Immature natural killer cell (primary cell): Measurements from ENCODE around the gene ST3GAL2. TPM values are rescaled to one million over a fixed set of nuclear protein-coding genes. Genes with fewer than 3 reads are reported as not detected.
"Not testable (repeated sequence)": the region's sequence is repeated elsewhere in the genome, so short reads cannot be mapped to it uniquely, and the experiment has no call there.

Experiments
- DNase-seq, 3 donors: peaks; one replicate each; pipeline ENCODE4 v3.0.0; 2022; ENCODE audit warnings: mixed read lengths in 1 of 3
- H3K27ac Mint-ChIP-seq, 6 donors: one replicate each; pipeline ENCODE4 v1.8.0; 2020; ENCODE audit warnings: mixed read lengths in 6 of 6, mild to moderate bottlenecking in 5 of 6, inconsistent platforms in 4 of 6, moderate library complexity in 3 of 6
- H3K27me3 Mint-ChIP-seq, 3 donors: one replicate each; pipeline ENCODE4 v1.8.0; 2020 to 2021; ENCODE audit warnings: low read depth in 3 of 3, mild to moderate bottlenecking in 3 of 3, mixed read lengths in 3 of 3, moderate library complexity in 3 of 3, inconsistent platforms in 1 of 3
- H3K36me3 Mint-ChIP-seq, 3 donors: one replicate each; pipeline ENCODE4 v1.8.0; 2020; ENCODE audit warnings: mixed read lengths in 3 of 3, inconsistent platforms in 2 of 3, mild to moderate bottlenecking in 2 of 3
- H3K4me1 Mint-ChIP-seq, 2 donors: one replicate each; pipeline ENCODE4 v1.8.0; 2020; ENCODE audit warnings: inconsistent platforms in 2 of 2, mild to moderate bottlenecking in 2 of 2, mixed read lengths in 2 of 2, moderate library complexity in 1 of 2
- H3K4me3 Mint-ChIP-seq, 5 donors: one replicate each; pipeline ENCODE4 v1.8.0; 2020; ENCODE audit warnings: mild to moderate bottlenecking in 5 of 5, mixed read lengths in 5 of 5, inconsistent platforms in 3 of 5, moderate library complexity in 3 of 5
- H3K9me3 Mint-ChIP-seq, 6 donors: one replicate each; pipeline ENCODE4 v1.8.0; 2020; ENCODE audit warnings: mild to moderate bottlenecking in 6 of 6, mixed read lengths in 6 of 6, inconsistent platforms in 4 of 6, moderate library complexity in 3 of 6
- polyA plus RNA-seq, 3 donors: library from polyadenylated mRNA; unstranded; fragments of 300-500 nt; fragmentation: Illumina TruSeq; gene quantifications; one replicate each; pipeline ENCODE4 v1.2.3, GENCODE V29; 2021

ST3GAL2 gene
- polyA plus RNA-seq, 3 donors from 2014 or later: 11.1 to 20.7 (median 17.4) TPM

DNA sequence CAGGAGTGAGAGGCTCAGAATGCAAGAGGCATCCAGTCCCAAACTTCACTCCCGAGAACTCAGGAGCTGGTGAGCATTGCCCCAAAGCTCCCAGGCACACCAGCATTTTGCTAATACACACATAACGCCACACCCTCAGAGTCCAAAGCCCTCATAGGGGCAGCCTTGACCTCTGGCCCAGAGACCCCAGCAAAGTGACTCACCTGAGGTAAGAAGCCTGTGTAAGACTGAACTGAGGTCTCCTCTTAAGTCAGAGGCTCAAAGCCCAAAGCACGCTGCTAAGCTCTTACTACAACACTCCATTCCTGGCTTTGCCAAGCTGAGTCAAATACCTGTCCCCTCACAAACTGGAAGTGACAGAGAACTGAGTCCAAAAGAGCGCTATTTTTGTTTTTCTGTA lies 16.4 kb downstream of the ST3GAL2 start:
- Mint-ChIP-seq H3K4me3 (peak overlapping the region in 1 of 5 donors; percentile 7), H3K27me3 (peaks cover 0 to 1% (median 0%) of the 10 kb centered on the region in 3 donors), H3K4me1 (peaks cover 36 to 43% of the 10 kb centered on the region in 2 donors), H3K36me3 (peaks cover 0 to 5% (median 0%) of the 10 kb centered on the region in 3 donors), H3K27ac (peak overlapping the region in 1 of 6 donors; percentile 50), H3K9me3 (no peaks in the 10 kb centered on the region)
- DNase-seq: no peak

GRCh38 chr16:70421473-70422311 lies 17.2 kb downstream of the ST3GAL2 start:
- Mint-ChIP-seq H3K4me3 (no peak overlapping the region), H3K27me3 (peaks cover 0 to 1% (median 0%) of the 10 kb centered on the region in 3 donors), H3K4me1 (peaks cover 28 to 35% of the 10 kb centered on the region in 2 donors), H3K9me3 (no peaks in the 10 kb centered on the region), H3K36me3 (peaks cover 0 to 5% (median 0%) of the 10 kb centered on the region in 3 donors), H3K27ac (peak overlapping the region in 1 of 6 donors; percentile 53)
- no peak for DNase-seq

DNA sequence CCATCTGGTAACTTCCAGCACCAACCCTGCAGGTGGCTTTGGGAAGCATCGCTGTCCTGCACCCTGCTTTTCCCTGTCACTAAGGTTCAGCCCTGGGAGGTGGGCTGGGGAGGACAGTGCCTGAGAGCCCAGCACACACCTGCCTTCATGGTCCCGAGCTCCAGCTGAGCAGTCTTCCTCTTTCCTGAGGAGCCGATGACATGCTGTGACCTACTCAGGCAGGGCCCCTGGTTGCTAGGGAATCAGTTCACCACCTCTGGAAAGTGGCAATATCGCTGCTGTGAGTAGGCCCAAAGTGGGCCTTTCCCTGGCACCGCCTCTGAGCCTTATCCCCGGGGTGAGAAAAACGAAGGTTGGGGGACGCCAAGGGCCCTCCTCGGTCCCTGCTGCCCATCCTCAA lies 17.9 kb downstream of the ST3GAL2 start:
- no peaks in the 10 kb centered on the region for H3K9me3 Mint-ChIP-seq
- no peak for DNase-seq
- H3K4me3 Mint-ChIP-seq: no peak overlapping the region
- peaks cover 0 to 5% (median 0%) of the 10 kb centered on the region in 3 donors for H3K36me3 Mint-ChIP-seq
- H3K4me1 Mint-ChIP-seq: peaks cover 27 to 38% of the 10 kb centered on the region in 2 donors
- H3K27me3 Mint-ChIP-seq: peaks cover 0 to 1% (median 0%) of the 10 kb centered on the region in 3 donors
- no peak overlapping the region for H3K27ac Mint-ChIP-seq

DNA sequence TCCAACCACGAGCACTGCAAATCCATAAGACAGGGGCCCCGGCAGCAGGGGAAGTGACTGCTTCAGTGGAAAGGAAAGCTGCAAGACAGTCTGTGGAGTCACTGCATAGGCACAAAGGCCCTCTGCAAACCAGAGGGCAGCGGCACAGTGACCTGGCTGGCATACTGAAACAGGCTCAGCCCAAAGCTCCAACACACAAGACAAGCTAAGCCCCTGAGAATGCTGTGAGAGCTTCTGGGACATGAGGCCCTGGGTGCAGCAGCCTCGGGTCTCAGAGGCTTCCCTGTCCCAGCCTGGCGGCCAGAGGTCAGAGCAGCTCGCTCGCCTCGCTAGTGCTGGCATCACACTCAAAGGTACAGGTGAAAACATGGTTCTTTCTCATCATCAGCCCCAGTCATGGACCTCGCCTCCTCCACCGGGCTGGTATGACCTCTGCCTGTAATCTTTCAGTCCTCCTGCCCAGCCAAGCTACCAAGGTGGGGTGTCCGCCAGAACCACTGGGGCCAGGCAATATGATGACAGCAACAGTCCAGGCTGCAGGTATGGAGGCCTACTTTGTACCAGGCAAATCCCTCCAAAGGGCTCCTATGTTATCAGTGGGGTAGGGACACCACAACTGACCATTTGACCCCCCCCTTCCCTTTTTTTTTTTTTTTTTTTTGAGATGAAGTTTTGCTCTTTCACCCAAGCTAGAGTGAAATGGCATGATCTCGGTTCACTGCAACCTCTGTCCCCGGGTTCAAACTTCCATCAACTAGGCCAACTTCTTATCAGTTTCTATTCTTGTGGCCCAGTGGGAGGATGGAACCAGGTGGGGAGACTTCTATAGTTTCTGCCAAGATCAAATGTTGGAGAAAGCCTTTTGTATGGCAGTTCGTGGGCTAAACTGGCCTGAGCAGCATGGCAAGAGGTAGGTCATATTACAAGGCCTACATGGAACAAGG lies 19.2 kb downstream of the ST3GAL2 start:
- Mint-ChIP-seq H3K4me3 (no peak overlapping the region), H3K36me3 (peaks cover 0 to 5% (median 0%) of the 10 kb centered on the region in 3 donors), H3K27ac (peak overlapping the region in 1 of 6 donors; percentile 58), H3K27me3 (peaks cover 0 to 1% (median 0%) of the 10 kb centered on the region in 3 donors), H3K9me3 (no peaks in the 10 kb centered on the region), H3K4me1 (peaks cover 24 to 40% of the 10 kb centered on the region in 2 donors)
- no peak for DNase-seq

DNA sequence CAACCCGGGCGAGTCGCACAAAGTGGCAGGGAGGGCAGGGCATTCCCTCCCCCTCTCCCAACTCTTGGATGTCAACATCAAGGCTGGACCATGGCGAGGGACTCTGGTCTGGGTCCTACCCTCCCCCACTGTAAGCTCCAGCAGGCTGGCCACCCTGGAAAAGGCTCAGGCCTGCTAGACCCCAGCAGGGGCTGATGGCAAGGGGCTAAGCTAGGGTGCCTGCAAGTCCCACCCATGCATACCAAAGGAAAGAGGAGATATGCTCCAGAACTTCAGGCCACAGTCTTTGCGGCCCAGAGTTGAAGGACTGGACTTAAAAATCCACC lies 19.9 kb downstream of the ST3GAL2 start:
- H3K36me3 Mint-ChIP-seq: peaks cover 0 to 5% (median 0%) of the 10 kb centered on the region in 3 donors
- H3K27ac Mint-ChIP-seq: peak overlapping the region in 2 of 6 donors; percentile 22 to 39
- peaks cover 0 to 1% (median 0%) of the 10 kb centered on the region in 3 donors for H3K27me3 Mint-ChIP-seq
- no peak overlapping the region for H3K4me3 Mint-ChIP-seq
- H3K4me1 Mint-ChIP-seq: peaks cover 24 to 40% of the 10 kb centered on the region in 2 donors
- H3K9me3 Mint-ChIP-seq: no peaks in the 10 kb centered on the region
- DNase-seq: no peak

DNA sequence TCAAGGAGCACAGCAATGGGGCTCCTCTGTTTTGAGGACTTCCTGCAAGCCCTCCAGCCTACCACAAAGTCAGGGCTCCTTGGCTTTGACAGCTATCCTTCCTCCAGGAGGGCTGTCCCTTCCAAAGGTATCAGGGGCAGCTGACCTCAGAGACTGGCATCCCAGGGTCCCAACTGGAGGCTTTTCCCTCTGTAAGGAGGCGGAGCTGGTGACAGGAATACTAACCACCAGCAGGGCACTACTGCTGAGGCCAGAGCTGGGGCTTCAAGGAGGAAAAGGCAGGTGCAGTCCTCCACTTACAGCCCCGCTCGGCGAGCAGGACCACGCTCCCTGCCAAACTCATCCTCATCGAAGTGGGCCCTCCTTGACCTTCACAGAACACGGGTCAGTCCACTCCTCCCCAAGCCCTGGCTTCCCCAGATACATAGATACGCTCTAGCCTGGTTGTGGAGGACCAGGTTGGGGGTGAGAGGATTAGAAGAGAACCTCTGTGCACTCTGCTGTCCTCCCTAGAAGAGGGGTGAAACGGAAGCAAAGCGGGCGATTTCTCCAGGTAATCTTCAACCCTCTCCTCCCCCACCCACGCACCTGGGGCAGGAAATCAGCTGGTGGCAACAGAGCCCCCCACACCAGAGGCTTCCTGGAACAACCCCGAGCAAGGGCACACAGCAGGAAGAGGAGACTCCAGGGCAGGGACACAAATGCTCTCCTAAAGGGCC lies 20.5 kb downstream of the ST3GAL2 start:
- no peak for DNase-seq
- Mint-ChIP-seq H3K9me3 (no peaks in the 10 kb centered on the region), H3K4me3 (no peak overlapping the region), H3K36me3 (peaks cover 0 to 5% (median 0%) of the 10 kb centered on the region in 3 donors), H3K4me1 (peaks cover 22 to 40% of the 10 kb centered on the region in 2 donors), H3K27me3 (peaks cover 0 to 1% (median 0%) of the 10 kb centered on the region in 3 donors), H3K27ac (no peak overlapping the region)

- Mint-ChIP-seq H3K9me3 (no peaks in the 10 kb centered on the region), H3K4me3 (no peak overlapping the region), H3K27me3 (peaks cover 0 to under 1% (median 0%) of the 10 kb centered on the region in 3 donors), H3K36me3 (peaks cover 0 to 5% (median 0%) of the 10 kb centered on the region in 3 donors), H3K27ac (peak overlapping the region in 2 of 6 donors; percentile 32 to 71), H3K4me1 (peaks cover 19 to 35% of the 10 kb centered on the region in 2 donors)
- no peak for DNase-seq
Measured at GRCh38 chr16:70417661-70418060, 21.2 kb downstream of the ST3GAL2 start.

DNA sequence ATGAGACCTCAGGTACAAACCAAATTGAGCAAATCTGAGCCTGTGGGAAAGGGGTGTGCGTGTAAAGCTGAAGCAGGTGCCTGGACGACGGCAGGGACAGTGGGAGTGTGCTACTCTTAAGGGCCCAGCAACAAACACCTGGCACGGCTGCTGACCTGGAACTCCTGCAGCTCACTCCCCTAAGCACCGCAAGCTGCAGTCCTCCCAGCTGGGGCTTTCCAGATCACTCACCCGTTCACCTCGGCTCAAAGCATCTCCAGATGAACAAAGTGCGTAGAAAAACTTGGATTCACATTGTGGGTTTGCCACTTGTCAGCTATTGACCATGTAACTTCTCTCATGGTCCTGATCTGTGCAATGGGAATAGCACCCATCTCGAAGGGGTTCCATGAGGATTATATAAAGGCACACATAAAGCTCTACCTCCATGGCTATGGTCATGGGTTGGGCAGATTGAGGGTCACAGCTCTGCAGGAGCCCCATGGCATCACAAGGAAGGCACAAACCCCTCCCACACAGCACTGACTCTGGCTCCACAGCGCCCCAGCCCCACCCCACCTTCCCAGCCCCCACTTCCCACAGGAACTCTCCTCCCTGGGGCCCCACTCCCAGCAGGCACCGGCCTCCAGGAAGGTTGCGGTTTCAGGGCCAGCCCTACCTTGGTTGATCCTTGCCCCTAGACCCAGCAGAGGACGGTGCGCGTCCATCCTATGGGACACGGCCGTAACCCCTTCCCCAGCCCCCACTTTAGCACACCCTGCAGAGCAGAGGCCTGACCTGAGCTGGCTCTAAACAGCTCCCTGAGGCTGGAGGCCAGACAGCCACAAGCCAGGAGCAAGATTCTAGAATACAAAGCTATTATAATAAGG lies 21.9 kb downstream of the ST3GAL2 start:
- no peak overlapping the region for H3K4me3 Mint-ChIP-seq
- H3K4me1 Mint-ChIP-seq: peaks cover 14 to 28% of the 10 kb centered on the region in 2 donors
- peak overlapping the region in 2 of 6 donors; percentile 40 to 71 for H3K27ac Mint-ChIP-seq
- H3K27me3 Mint-ChIP-seq: no peaks in the 10 kb centered on the region
- no peaks in the 10 kb centered on the region for H3K9me3 Mint-ChIP-seq
- no peak for DNase-seq
- peaks cover 0 to 2% (median 0%) of the 10 kb centered on the region in 3 donors for H3K36me3 Mint-ChIP-seq

- not testable (repeated sequence) for H3K4me3 Mint-ChIP-seq, DNase-seq, H3K36me3 Mint-ChIP-seq, H3K27ac Mint-ChIP-seq, H3K27me3 Mint-ChIP-seq, H3K4me1 Mint-ChIP-seq, H3K9me3 Mint-ChIP-seq
Measured at GRCh38 chr16:70413572-70413971, 25.3 kb downstream of the ST3GAL2 start.

- Mint-ChIP-seq H3K4me3 (no peak overlapping the region), H3K36me3 (peaks cover 0 to 3% (median 0%) of the 10 kb centered on the region in 3 donors), H3K9me3 (no peaks in the 10 kb centered on the region), H3K27me3 (peaks cover 0 to 3% (median 3%) of the 10 kb centered on the region in 3 donors), H3K4me1 (peaks cover 13 to 18% of the 10 kb centered on the region in 2 donors), H3K27ac (no peak overlapping the region)
- no peak for DNase-seq
Measured at GRCh38 chr16:70412385-70412784, 26.5 kb downstream of the ST3GAL2 start.

GRCh38 chr16:70410734-70411133 lies 28.2 kb downstream of the ST3GAL2 start:
- DNase-seq: no peak
- Mint-ChIP-seq H3K4me1 (peaks cover 18 to 20% of the 10 kb centered on the region in 2 donors), H3K27ac (no peak overlapping the region), H3K9me3 (no peaks in the 10 kb centered on the region), H3K36me3 (peaks cover 0 to 7% (median 0%) of the 10 kb centered on the region in 3 donors), H3K27me3 (peaks cover 0 to 5% (median 3%) of the 10 kb centered on the region in 3 donors), H3K4me3 (no peak overlapping the region)

GRCh38 chr16:70407811-70408274 lies 31.1 kb downstream of the ST3GAL2 start:
- DNase-seq: no peak
- Mint-ChIP-seq H3K4me1 (peaks cover 44 to 45% of the 10 kb centered on the region in 2 donors), H3K36me3 (peaks cover 0 to 7% (median 0%) of the 10 kb centered on the region in 3 donors), H3K9me3 (no peaks in the 10 kb centered on the region), H3K4me3 (no peak overlapping the region), H3K27me3 (peaks cover 5 to 10% (median 5%) of the 10 kb centered on the region in 3 donors), H3K27ac (peak overlapping the region in 3 of 6 donors; percentile 14 to 26 (median 20))
